8988T (cell line): ENCODE results near the gene RANBP10.
"Not testable (repeated sequence)": the region's sequence is repeated elsewhere in the genome, so short reads cannot be mapped to it uniquely, and the experiment has no call there.

Source experiments
- DNase-seq: peaks from one replicate; pipeline ENCODE4 v3.0.0; 2011

RANBP10 gene

DNA sequence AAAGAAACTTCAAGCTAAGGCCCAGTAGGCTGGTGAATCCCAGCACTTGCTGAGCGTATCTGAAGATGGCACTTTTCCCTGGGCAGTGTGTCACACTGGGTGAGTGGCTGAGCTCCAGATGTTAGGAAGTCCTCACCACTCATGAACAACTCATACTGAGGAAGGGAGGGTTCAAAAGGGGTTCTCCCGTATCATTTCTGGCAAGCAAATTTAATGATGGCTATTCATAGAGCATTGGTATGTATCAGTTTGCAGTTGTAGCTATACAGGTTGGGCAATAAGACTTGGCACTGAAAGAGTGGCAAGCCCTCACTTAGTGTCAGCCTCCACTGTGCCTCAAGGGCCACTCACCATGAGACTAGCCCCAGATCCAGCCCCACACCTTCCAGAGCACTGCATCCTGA is 98.0 kb downstream of the RANBP10 start:
- no peak for DNase-seq

- DNase-seq = no peak
Observed at GRCh38 chr16:67707790-67708189, 98.6 kb downstream of the RANBP10 start.

DNA sequence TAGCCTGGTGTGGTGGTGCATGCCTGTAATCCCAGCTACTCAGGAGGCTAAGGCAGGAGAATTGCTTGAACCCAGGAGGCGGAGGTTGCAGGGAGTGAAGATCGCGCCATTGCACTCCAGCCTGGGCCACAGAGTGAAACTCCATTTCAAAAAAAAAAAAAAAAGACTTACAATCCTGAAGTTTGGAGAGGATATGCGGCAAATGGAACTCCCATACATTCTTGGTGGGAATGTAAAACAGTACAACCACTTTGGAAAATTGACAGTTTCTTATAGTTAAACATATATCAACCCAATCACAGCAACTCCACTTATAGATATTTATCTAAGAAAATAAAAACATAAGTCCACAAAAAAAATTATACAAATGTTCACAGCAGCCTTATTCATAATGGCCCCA is 99.2 kb downstream of the RANBP10 start:
- DNase-seq = no peak

DNA sequence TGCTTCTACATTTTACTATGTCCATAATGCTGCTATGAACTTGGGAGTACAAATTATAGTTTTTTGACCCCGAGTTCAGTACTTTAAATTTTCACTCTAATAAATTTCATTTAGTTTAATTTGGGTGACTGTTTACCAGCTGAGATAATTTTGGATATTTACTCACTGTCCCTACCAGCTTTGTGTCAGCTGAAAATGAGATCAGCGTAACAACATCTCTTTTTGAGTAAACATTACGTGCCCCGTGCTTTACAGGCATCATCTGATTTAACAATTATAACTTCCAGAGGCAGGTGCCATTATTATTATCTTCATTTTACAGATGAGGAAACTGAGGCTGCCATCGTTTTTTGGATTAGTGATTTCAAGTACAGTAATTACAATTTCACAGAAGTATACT is 102.2 kb downstream of the RANBP10 start:
- DNase-seq = no peak

DNA sequence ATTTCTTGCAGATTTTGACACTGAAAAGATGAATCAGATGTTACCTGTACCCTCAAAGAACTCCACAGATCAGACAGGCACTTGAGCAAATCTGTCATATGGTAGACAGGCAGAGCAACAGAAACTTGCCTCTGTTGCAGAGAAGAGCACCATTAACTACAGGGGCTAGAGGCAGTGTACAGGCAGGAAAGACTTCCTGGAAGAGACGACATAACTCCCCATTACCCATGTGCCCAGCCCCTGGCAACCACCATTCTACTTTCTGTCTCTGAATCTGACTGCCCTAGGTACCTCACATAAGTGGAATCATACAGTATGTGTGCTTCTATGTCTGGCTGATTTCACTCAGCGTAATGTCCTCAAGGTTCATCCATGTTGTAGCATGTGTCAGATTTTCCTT is 102.7 kb downstream of the RANBP10 start:
- no peak for DNase-seq

- DNase-seq = no peak
Observed at GRCh38 chr16:67702130-67702529, 104.2 kb downstream of the RANBP10 start.

GRCh38 chr16:67701420-67701819 is 104.9 kb downstream of the RANBP10 start:
- no peak for DNase-seq

DNA sequence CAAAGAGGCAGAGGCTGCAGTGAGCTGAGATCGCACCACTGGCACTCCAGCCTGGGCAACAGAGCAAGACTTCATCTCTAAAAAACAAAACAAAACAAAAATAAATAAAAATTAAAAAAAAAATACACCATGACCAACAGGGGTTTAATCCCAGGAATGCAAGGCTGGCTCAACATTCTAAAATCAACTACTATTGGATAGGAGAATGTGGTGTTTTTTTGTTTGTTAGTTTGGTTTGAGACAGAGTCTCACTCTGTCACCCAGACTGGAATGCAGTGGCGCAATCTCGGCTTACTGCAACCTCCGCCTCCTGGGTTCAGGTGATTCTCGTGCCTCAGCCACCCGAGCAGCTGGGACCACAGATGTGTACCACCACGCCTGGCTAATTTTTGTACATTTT is 107.1 kb downstream of the RANBP10 start:
- DNase-seq = no peak

- DNase-seq = no peak
Observed at GRCh38 chr16:67697422-67698185, 108.8 kb downstream of the RANBP10 start.

GRCh38 chr16:67694611-67695010 is 111.7 kb downstream of the RANBP10 start:
- no peak for DNase-seq

DNA sequence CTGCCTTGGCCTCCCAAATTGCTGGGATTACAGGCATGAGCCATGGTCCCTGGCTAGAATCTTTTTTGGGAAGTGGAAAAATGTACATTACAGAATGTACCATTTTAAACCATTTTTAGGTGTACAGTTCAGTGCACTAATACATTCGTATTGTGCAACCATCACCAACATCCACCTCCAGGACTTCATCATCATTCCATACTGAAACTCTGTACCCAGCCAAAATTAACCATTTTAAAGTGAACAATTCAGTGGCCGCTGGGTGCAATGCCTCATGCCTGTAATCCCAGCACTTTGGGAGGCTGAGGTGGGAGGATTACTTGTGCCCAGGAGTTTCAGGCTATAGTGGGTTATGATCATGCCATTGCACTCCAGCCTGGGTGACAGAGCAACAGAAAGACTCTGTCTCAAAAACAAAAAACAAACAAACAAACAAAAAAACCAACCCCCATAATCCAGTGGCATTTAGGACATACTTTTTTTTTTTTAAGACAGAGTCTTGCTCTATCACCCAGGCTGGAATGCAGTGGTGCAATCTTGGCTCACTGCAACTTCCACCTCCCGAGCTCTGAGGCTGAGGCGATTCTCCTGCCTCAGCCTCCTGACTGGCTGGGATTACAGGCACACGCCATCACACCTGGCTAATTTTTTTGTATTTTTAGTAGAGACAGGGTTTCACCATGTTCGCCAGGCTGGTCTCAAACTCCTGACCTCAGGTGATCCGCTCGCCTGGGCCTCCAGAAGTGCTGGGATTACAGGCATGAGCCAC is 112.7 kb downstream of the RANBP10 start:
- DNase-seq = not testable (repeated sequence)

DNA sequence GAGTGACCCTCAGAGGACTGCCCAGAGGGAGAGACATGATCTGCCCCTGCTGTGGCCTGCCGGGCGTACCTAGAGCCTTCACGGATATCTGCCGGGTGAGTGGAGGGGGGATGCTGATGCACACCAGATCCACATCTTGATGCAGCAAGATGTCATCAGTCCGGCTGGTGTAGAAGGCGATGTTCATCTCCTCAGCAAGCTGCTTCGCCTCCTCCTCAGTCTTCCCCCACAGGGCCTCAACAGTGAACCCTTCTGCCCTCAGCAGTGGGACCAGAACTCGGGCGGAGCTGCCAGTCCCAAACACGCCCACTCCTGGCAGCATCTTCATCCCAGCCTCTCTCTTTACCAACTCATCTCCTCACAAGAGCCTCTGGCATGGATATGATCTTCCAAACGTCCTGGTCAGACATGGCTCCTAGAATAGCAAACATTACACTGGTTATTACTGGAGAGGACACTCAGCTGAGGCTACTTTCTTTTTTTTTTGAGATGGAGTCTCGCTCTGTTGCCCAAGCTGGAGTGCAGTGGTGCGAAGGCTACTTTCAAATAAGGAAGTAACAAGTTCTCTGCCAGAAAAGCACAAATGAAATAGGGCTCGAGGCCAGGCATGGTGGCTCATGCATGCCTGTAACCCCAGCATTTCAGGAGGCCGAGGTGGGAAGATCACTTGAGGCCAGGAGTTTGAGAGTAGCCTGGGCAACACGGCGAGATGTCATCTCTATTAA is 120.8 kb downstream of the RANBP10 start:
- no peak for DNase-seq

GRCh38 chr16:67683767-67684166 is 122.6 kb downstream of the RANBP10 start:
- no peak for DNase-seq

DNA sequence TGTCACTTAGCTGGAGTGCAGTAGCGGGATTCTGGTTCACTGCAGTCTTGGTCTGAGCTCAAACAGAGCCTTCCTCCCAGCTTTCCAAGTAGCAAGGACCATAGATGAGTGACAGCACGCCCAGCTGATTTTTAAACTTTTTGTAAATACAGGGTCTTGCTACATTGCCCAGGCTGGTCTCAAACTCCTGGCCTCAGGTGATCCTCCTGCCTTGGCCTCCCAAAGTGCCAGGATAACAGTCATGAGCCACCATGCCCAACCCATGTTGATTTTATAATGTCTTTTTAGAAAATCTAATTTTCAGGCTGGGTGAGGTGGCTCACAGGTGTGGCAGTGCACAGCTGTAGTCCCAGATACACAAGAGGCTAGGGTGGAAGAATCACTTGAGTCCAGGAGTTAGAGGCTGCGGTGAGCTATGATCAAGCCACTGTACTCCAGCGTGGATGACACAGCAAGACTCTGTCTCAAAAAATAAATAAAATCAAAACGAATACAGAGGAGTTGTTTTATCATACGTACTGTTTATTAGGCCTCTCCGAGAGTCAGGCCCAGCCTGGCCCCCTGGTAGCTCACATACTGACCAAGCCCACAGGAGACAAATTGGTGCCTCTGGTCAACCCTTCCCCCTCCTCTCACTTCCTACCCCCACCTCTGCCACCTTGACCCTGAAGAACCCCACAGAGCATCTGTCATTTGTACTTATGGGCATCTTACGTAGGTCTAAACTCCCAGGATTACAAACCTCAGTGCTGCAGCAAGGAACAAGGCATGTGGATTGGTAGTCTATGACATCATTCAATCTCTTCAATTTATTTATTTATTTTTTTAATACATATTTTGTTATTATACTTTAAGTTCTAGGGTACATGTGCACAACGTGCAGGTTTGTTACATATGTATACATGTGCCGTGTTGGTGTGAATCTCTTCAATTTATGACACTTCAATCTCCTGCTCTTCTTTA is 126.1 kb downstream of the RANBP10 start:
- DNase-seq = no peak

GRCh38 chr16:67678354-67679023 is 127.9 kb downstream of the RANBP10 start:
- DNase-seq = no peak

DNA sequence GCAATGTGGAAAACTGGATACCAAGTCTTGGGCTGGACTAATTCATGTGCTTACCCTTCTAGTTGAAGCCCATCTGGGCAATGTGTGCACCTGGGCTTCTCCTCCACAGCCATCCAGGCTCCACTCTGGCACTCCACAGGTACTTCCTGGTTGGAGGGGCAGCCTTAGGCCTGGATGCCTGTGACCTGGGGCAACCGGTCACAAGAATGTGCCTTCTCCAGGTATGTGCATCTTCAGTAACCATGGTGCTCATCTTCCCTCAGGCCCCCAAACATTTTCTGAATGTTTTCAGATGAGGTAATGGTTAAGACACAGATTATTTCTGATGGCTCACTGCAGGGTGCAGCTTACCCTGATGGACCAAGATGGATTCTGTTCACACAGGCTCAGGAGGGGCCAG is 128.6 kb downstream of the RANBP10 start:
- DNase-seq = no peak

DNA sequence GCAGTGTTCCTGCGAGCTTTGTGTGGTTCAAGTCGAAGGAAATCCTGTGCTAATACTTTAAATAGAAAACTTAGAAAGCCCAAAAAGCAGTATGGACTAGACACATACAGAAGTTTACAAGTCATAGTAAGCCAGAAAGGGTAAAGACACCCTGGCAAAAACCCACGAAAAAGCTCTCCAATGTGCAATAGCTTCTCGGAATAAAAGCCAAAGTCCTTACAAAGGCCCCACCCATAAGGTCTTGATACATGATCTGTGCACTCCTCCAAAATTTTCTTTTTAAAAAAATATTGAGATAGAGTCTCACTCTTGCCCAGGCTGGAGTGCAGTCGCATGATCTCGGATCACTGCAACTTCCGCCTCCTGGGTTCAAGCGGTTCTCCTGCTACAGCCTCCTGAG is 129.4 kb downstream of the RANBP10 start:
- DNase-seq = no peak

GRCh38 chr16:67676516-67676915 is 129.8 kb downstream of the RANBP10 start:
- DNase-seq = no peak

GRCh38 chr16:67675999-67676398 is 130.4 kb downstream of the RANBP10 start:
- no peak for DNase-seq

DNA sequence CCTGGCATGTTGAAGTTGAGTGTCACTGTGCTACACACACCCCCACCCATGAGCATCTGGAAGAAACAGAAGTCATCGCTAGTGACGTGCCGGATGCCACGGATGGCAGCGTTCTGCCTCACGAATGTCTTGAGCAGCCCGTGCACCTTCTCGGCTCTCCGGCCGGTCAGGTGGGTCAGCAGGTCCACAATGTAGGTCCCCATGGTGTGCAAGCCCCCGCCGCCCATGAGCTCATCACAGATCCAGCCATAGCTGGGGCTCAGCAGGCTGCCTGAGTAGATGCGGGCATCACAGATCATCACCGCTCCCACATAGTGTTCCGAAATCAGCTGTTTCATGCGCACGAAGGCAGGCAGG is 130.8 kb downstream of the RANBP10 start:
- DNase-seq = no peak

DNA sequence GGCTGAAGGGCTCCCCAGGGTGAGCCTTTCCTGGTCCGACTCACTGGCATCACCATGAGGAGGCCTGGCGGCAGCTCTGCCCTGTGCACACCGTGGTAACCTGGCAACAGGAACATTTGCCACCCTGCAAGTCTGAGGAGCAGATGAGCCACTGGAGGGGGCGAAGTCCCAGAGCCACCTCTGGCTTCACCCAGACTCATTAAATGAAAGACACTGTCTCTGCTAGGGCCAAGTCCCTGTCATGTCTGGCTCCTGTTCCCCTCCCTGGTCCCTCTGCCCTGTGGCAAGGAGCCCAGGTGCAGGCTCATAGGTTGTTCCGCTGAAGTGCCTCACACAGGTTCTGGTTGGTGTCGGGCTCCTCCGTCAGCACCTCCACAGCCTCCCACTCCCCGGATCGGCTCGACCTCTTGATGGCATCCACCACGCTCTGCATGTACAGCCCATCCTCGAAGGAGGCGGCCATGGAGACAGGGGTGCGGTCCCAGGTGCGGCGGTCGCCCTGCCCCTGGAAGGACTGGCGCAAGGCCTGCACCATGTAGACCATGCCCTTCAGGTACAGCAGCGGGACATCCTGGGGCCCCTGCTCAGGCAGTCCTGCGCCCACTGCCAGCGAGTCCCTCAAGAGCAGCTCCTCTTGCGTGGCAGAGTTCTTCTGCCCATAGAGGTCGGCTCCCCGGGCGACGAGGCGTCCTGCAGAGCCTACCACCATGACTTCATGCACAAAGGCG is 131.3 kb downstream of the RANBP10 start:
- DNase-seq = no peak
